Osteocyte (in vitro differentiated cells): ENCODE data around the gene SERPINB2. TPM values are rescaled to one million over a fixed set of nuclear protein-coding genes. Genes with fewer than 3 reads are reported as not detected.
"Not testable (repeated sequence)": the region's sequence is repeated elsewhere in the genome, so short reads cannot be mapped to it uniquely, and the experiment has no call there.

Experiments used
- DNase-seq: peaks from one replicate; pipeline ENCODE4 v3.0.0; 2021; ENCODE audit warnings: mixed read lengths; ENCODE audit not compliant: unreplicated experiment; ENCODE audit errors: extremely low spot score
- H3K27ac Mint-ChIP-seq: one replicate; pipeline ENCODE4 v1.8.0; 2021; ENCODE audit warnings: mild to moderate bottlenecking, mixed read lengths; ENCODE audit not compliant: unreplicated experiment
- H3K27me3 Mint-ChIP-seq: one replicate; pipeline ENCODE4 v1.8.0; 2021; ENCODE audit warnings: mixed read lengths; ENCODE audit not compliant: unreplicated experiment
- H3K36me3 Mint-ChIP-seq: one replicate; pipeline ENCODE4 v1.8.0; 2021; ENCODE audit warnings: mixed read lengths; ENCODE audit not compliant: unreplicated experiment
- H3K4me1 Mint-ChIP-seq: one replicate; pipeline ENCODE4 v1.8.0; 2021; ENCODE audit warnings: mixed read lengths; ENCODE audit not compliant: unreplicated experiment
- H3K4me3 Mint-ChIP-seq: one replicate; pipeline ENCODE4 v1.8.0; 2021; ENCODE audit warnings: mild to moderate bottlenecking, moderate library complexity, mixed read lengths; ENCODE audit not compliant: unreplicated experiment
- H3K9me3 Mint-ChIP-seq: one replicate; pipeline ENCODE4 v1.8.0; 2021; ENCODE audit warnings: mixed read lengths; ENCODE audit not compliant: unreplicated experiment
- CTCF ChIP-seq: fragments of 200-600 bp; sonication (generic); IDR thresholded peaks from 2 replicates; pipeline ENCODE4 v1.5.0; 2021; ENCODE audit warnings: antibody characterized with exemption, mild to moderate bottlenecking, moderate library complexity
- total RNA-seq: library from RNA; stranded (reverse); gene quantifications from 2 replicates; pipeline ENCODE4 v1.2.1, GENCODE V29; 2021

SERPINB2 gene
- total RNA-seq, 1 donor from 2014 or later: not detected

GRCh38 chr18:63940008-63940407 lies 52.5 kb downstream of the SERPINB2 start:
- no peak for TF ChIP-seq CTCF
- Mint-ChIP-seq H3K4me1 (peaks cover 3% of the 10 kb centered on the region), H3K27me3 (peaks cover 37% of the 10 kb centered on the region), H3K36me3 (no peaks in the 10 kb centered on the region), H3K9me3 (no peaks in the 10 kb centered on the region), H3K27ac (no peak overlapping the region), H3K4me3 (no peak overlapping the region)
- DNase-seq: no peak

GRCh38 chr18:63940543-63941050 lies 53.1 kb downstream of the SERPINB2 start:
- not testable (repeated sequence) for H3K36me3 Mint-ChIP-seq, H3K4me1 Mint-ChIP-seq, H3K27ac Mint-ChIP-seq, DNase-seq, H3K9me3 Mint-ChIP-seq, H3K4me3 Mint-ChIP-seq
- H3K27me3 Mint-ChIP-seq: peaks cover 38% of the 10 kb centered on the region

- no peak overlapping the region for H3K4me3 Mint-ChIP-seq
- no peaks in the 10 kb centered on the region for H3K36me3 Mint-ChIP-seq
- no peak for DNase-seq
- no peak overlapping the region for H3K27ac Mint-ChIP-seq
- H3K27me3 Mint-ChIP-seq: peaks cover 57% of the 10 kb centered on the region
- no peak for TF ChIP-seq CTCF
- peaks cover 11% of the 10 kb centered on the region for H3K4me1 Mint-ChIP-seq
- H3K9me3 Mint-ChIP-seq: no peaks in the 10 kb centered on the region
Measured at GRCh38 chr18:63947051-63947790, 59.7 kb downstream of the SERPINB2 start.

GRCh38 chr18:63949068-63949737 lies 61.7 kb downstream of the SERPINB2 start, which contains the start of gene HMSD:
TSS of gene HMSD (plus strand) at chr18:63949301. CDS start at chr18:63953456, 4,155 bp downstream.
- H3K36me3 Mint-ChIP-seq: no peaks in the 10 kb centered on the region
- peaks cover 11% of the 10 kb centered on the region for H3K4me1 Mint-ChIP-seq
- DNase-seq: no peak
- H3K4me3 Mint-ChIP-seq: peak within 1 kb of the TSS; percentile 42
- TF ChIP-seq CTCF: peak; percentile 34
- no peaks in the 10 kb centered on the region for H3K9me3 Mint-ChIP-seq
- peaks cover 39% of the 10 kb centered on the region for H3K27me3 Mint-ChIP-seq
- H3K27ac Mint-ChIP-seq: no peak within 1 kb of the TSS

GRCh38 chr18:63951302-63951705 lies 63.8 kb downstream of the SERPINB2 start:
- Mint-ChIP-seq H3K4me3 (no peak overlapping the region), H3K36me3 (no peaks in the 10 kb centered on the region), H3K9me3 (no peaks in the 10 kb centered on the region), H3K4me1 (peaks cover 11% of the 10 kb centered on the region), H3K27me3 (peaks cover 38% of the 10 kb centered on the region), H3K27ac (no peak overlapping the region)
- no peak for DNase-seq
- TF ChIP-seq CTCF: peak; percentile 33

Other genes with a start within 250 kb of the SERPINB2 start
- gene SERPINB4, start 243.4 kb upstream of the SERPINB2 start, total RNA-seq: not detected in 2 replicates
- not detected in 2 replicates for gene SERPINB3, start 225.8 kb upstream of the SERPINB2 start, total RNA-seq
- not detected in 2 replicates for gene SERPINB11, start 184.7 kb upstream of the SERPINB2 start, total RNA-seq
- not detected in 2 replicates for gene SERPINB7, start 112.3 kb upstream of the SERPINB2 start, total RNA-seq
- gene SERPINB10, start 20.3 kb downstream of the SERPINB2 start, total RNA-seq: not detected in 2 replicates
- not detected in 2 replicates for gene HMSD, start 61.6 kb downstream of the SERPINB2 start, total RNA-seq
- gene SERPINB8, start 82.4 kb downstream of the SERPINB2 start, total RNA-seq: 8.0 and 8.5 TPM in 2 replicates